GM19239 (cell line): ENCODE results near the gene METTL14.

Experiments
- DNase-seq: peaks from one replicate; pipeline ENCODE4 v3.0.0; 2011; ENCODE audit warnings: low spot score; ENCODE audit not compliant: insufficient read length
- FAIRE-seq: peaks from 2 replicates; lab custom pipeline; 2011; peaks lifted over from hg19 to GRCh38; lab: Jason Lieb, UNC

Gene METTL14

GRCh38 chr4:118756958-118757357 lies 71.8 kb downstream of the METTL14 start:
- DNase-seq, result no peak
- no peak for FAIRE-seq

- DNase-seq (no peak), FAIRE-seq (no peak)
These were observed 72.6 kb downstream of the METTL14 start for GRCh38 chr4:118757761-118758251.

GRCh38 chr4:118758293-118758692 lies 73.1 kb downstream of the METTL14 start:
- FAIRE-seq (no peak), DNase-seq (no peak)

- DNase-seq (no peak), FAIRE-seq (peak; percentile 58)
These were observed 74.3 kb downstream of the METTL14 start for GRCh38 chr4:118759481-118759880.

GRCh38 chr4:118760092-118760491 lies 74.9 kb downstream of the METTL14 start:
- FAIRE-seq (no peak), DNase-seq (no peak)

- FAIRE-seq (peak; percentile 84), DNase-seq (no peak)
These were observed 75.3 kb downstream of the METTL14 start for GRCh38 chr4:118760493-118760892.

- no peak for FAIRE-seq
- no peak for DNase-seq
These were observed 76.3 kb downstream of the METTL14 start for GRCh38 chr4:118761397-118762016.

- DNase-seq (no peak), FAIRE-seq (no peak)
These were observed 77.0 kb downstream of the METTL14 start for GRCh38 chr4:118762155-118762554.

- no peak for FAIRE-seq
- no peak for DNase-seq
These were observed 77.7 kb downstream of the METTL14 start for GRCh38 chr4:118762730-118763477.
